HEK293 (cell line): Measurements from ENCODE around the gene ZFPM1.

ENCODE experiments used
- CTCF ChIA-PET: fragments of 350-600 bp; formaldehyde crosslinking; extraction: SDS; loops from one replicate; lab custom pipeline; 2021; ENCODE audit warnings: antibody characterized with exemption; lab: Yijun Ruan, JAX
- POLR2A ChIA-PET: fragments of 300-600 bp; formaldehyde crosslinking; extraction: SDS; loops from one replicate; lab custom pipeline; 2020; ENCODE audit warnings: antibody characterized with exemption, inconsistent platforms; lab: Yijun Ruan, JAX
- H3K27ac ChIP-seq: fragments of 200-500 bp; sonication (Bioruptor generic); 2 replicates; pipeline ENCODE4 v1.5.1; 2014; ENCODE audit warnings: low read depth, low read length, control low read depth, inconsistent platforms; ENCODE audit errors: extremely low read depth
- H3K36me3 ChIP-seq, 2 experiments: fragments of 200-500 bp in 1 of 2; sonication (Bioruptor generic) in 1 of 2; 1 replicate in 1 of 2; 2 replicates in 1 of 2; pipeline ENCODE4 v1.5.1; 2014 to 2017; ENCODE audit warnings: inconsistent platforms in 2 of 2, low read length in 2 of 2; ENCODE audit not compliant: control insufficient read depth in 2 of 2, insufficient read depth in 1 of 2
- H3K4me1 ChIP-seq: fragments of 200-500 bp; sonication (Bioruptor generic); 2 replicates; pipeline ENCODE4 v1.5.1; 2014; ENCODE audit warnings: mild to moderate bottlenecking, low read length, inconsistent platforms; ENCODE audit not compliant: control insufficient read depth, insufficient read depth
- H3K4me3 ChIP-seq: 2 replicates; pipeline ENCODE4 v1.5.1; 2011; ENCODE audit warnings: low read depth, mild to moderate bottlenecking, control low read depth, low read length, moderate library complexity
- H3K9me3 ChIP-seq: fragments of 200-500 bp; sonication (Bioruptor generic); 2 replicates; pipeline ENCODE4 v1.5.1; 2014; ENCODE audit warnings: low read depth, low read length, inconsistent platforms; ENCODE audit not compliant: control insufficient read depth, insufficient read depth
- GLIS2 ChIP-seq: fragments of 450-650 bp; formaldehyde crosslinking; IDR thresholded peaks from 2 replicates; pipeline ENCODE4 v1.5.1; 2016; ENCODE audit warnings: missing biosample characterization, missing genetic modification characterization
- KLF1 ChIP-seq: fragments of 450-650 bp; formaldehyde crosslinking; IDR thresholded peaks from 2 replicates; pipeline ENCODE4 v1.5.1; 2016; ENCODE audit warnings: missing biosample characterization, missing genetic modification characterization
- MEIS1 ChIP-seq: sonication (generic); formaldehyde crosslinking; IDR thresholded peaks from 2 replicates; pipeline ENCODE4 v1.8.1; 2022; ENCODE audit warnings: missing genetic modification reagents, mild to moderate bottlenecking, borderline replicate concordance
- ZBTB20 ChIP-seq: fragments of 450-650 bp; formaldehyde crosslinking; IDR thresholded peaks from 2 replicates; pipeline ENCODE4 v1.5.1; 2016; ENCODE audit warnings: missing biosample characterization, missing genetic modification characterization
- ZBTB21 ChIP-seq: fragments of 450-650 bp; formaldehyde crosslinking; IDR thresholded peaks from 2 replicates; pipeline ENCODE4 v1.5.1; 2017; ENCODE audit warnings: missing biosample characterization, missing genetic modification characterization
- ZNF121 ChIP-seq: fragments of 450-650 bp; formaldehyde crosslinking; IDR thresholded peaks from 2 replicates; pipeline ENCODE4 v1.5.1; 2016; ENCODE audit warnings: missing biosample characterization, missing genetic modification characterization
- ZNF133 ChIP-seq: fragments of 450-650 bp; formaldehyde crosslinking; IDR thresholded peaks from 2 replicates; pipeline ENCODE4 v1.5.1; 2016; ENCODE audit warnings: missing biosample characterization, missing genetic modification characterization
- ZNF157 ChIP-seq: fragments of 450-650 bp; formaldehyde crosslinking; IDR thresholded peaks from 2 replicates; pipeline ENCODE4 v1.5.1; 2016; ENCODE audit warnings: missing biosample characterization, missing genetic modification characterization
- ZNF23 ChIP-seq: fragments of 450-650 bp; formaldehyde crosslinking; IDR thresholded peaks from 2 replicates; pipeline ENCODE4 v1.5.1; 2016; ENCODE audit warnings: missing biosample characterization, missing genetic modification characterization, borderline replicate concordance
- ZNF24 ChIP-seq: fragments of 450-650 bp; formaldehyde crosslinking; IDR thresholded peaks from 2 replicates; pipeline ENCODE4 v1.5.1; 2016; ENCODE audit warnings: missing biosample characterization, missing genetic modification characterization
- ZNF248 ChIP-seq: fragments of 450-650 bp; formaldehyde crosslinking; IDR thresholded peaks from 2 replicates; pipeline ENCODE4 v1.5.1; 2017; ENCODE audit warnings: missing biosample characterization, missing genetic modification characterization
- ZNF266 ChIP-seq: fragments of 450-650 bp; formaldehyde crosslinking; IDR thresholded peaks from 2 replicates; pipeline ENCODE4 v1.5.1; 2016; ENCODE audit warnings: missing biosample characterization, missing genetic modification characterization, low read depth
- ZNF302 ChIP-seq: fragments of 450-650 bp; formaldehyde crosslinking; IDR thresholded peaks from 2 replicates; pipeline ENCODE4 v1.5.1; 2016; ENCODE audit warnings: missing biosample characterization, missing genetic modification characterization, low read depth
- ZNF350 ChIP-seq: fragments of 450-650 bp; formaldehyde crosslinking; IDR thresholded peaks from 2 replicates; pipeline ENCODE4 v1.5.0; 2017; ENCODE audit warnings: missing biosample characterization, mild to moderate bottlenecking, missing genetic modification characterization
- ZNF501 ChIP-seq: fragments of 450-650 bp; formaldehyde crosslinking; IDR thresholded peaks from 2 replicates; pipeline ENCODE4 v1.5.1; 2016; ENCODE audit warnings: missing biosample characterization, missing genetic modification characterization
- ZNF585B ChIP-seq: fragments of 450-650 bp; formaldehyde crosslinking; IDR thresholded peaks from 2 replicates; pipeline ENCODE4 v1.5.1; 2016; ENCODE audit warnings: missing biosample characterization, missing genetic modification characterization
- ZNF626 ChIP-seq: fragments of 450-650 bp; sonication (Bioruptor Pico); formaldehyde crosslinking; IDR thresholded peaks from 2 replicates; pipeline ENCODE4 v1.5.1; 2018; ENCODE audit warnings: missing biosample characterization, missing genetic modification characterization, inconsistent platforms
- ZNF654 ChIP-seq: fragments of 450-650 bp; formaldehyde crosslinking; IDR thresholded peaks from 2 replicates; pipeline ENCODE4 v1.5.1; 2016; ENCODE audit warnings: low read depth, missing biosample characterization, missing genetic modification characterization
- ZNF658 ChIP-seq: fragments of 450-650 bp; formaldehyde crosslinking; IDR thresholded peaks from 2 replicates; pipeline ENCODE4; 2016; ENCODE audit warnings: missing biosample characterization, missing genetic modification characterization
- ZNF677 ChIP-seq: fragments of 450-650 bp; IDR thresholded peaks from 2 replicates; pipeline ENCODE4 v1.5.0; 2018; ENCODE audit warnings: missing biosample characterization, mild to moderate bottlenecking, missing genetic modification characterization, moderate library complexity
- ZNF707 ChIP-seq: fragments of 450-650 bp; formaldehyde crosslinking; IDR thresholded peaks from 2 replicates; pipeline ENCODE4 v1.5.1; 2016; ENCODE audit warnings: missing biosample characterization, missing genetic modification characterization
- ZSCAN30 ChIP-seq: fragments of 450-650 bp; IDR thresholded peaks from 2 replicates; pipeline ENCODE4 v1.5.1; 2018; ENCODE audit warnings: missing biosample characterization, mild to moderate bottlenecking, missing genetic modification characterization, moderate library complexity
- TF ChIP-seq, protein P1 (sequence below): fragments of 450-650 bp; formaldehyde crosslinking; IDR thresholded peaks from 2 replicates; pipeline ENCODE4 v1.5.1; 2017; ENCODE audit warnings: missing biosample characterization, missing genetic modification characterization
- TF ChIP-seq, protein P2 (sequence below): fragments of 450-650 bp; formaldehyde crosslinking; IDR thresholded peaks from 2 replicates; pipeline ENCODE4 v1.5.1; 2017; ENCODE audit warnings: missing biosample characterization, missing genetic modification characterization
- TF ChIP-seq, protein P3 (sequence below): fragments of 450-650 bp; IDR thresholded peaks from 2 replicates; pipeline ENCODE4 v1.5.1; 2018; ENCODE audit warnings: missing biosample characterization, missing genetic modification characterization
- TF ChIP-seq, protein P4 (sequence below): fragments of 450-650 bp; formaldehyde crosslinking; IDR thresholded peaks from 2 replicates; pipeline ENCODE4 v1.5.1; 2016; ENCODE audit warnings: missing biosample characterization, missing genetic modification characterization

The ZFPM1 gene

DNA sequence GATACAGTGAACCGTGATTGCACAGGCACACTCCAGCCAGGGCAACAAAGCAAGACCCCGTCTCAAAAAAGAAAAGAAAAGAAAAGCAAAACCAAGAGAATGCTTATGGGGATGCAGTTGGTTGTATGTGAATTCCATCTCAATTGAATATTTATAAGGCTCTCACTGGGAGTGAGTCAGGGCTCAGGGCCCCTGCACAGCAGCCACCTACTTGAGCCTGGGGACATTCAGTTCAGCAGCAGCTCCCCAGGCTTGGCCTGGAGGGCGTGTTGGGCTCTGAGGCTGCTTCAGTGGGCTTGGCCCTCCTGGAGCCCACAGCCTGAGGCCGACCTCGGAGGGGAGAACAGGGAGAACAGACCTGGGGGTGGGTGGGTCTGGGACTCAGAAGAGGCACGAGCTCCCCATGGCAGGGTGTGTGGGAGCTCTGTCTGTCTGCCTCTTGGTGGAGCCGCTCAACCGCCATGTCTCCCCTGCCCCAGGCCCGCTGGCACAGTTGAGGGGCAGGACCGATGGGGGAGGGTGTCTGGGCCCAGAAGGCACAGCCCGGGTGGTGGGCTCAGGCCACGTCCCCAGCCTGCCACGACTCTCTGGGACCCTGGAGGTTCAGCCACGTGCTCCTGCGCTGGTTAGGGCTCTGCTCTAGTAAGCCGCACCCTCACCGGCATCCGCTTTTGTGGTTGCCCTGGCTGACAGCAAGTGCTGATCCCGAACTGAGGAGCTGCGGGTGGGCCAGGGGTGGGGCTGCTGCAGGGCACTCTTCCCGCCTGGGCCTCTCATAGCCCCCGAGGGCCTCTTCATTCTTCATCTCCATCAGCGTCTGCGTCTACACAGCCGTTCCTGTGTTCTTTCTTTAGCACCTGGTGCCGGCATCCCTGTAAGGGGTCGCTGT lies 24.8 kb downstream of the ZFPM1 start:
- ChIA-PET POLR2A (interaction anchor here (1.3 kb wide), 1 partner anchor 10 kb away, joined by 4 read pairs; no protein-coding TSS in a partner anchor), CTCF (no interaction called here)
- Histone ChIP-seq H3K9me3 (no peaks in the 10 kb centered on the region), H3K36me3 (no peaks in the 10 kb centered on the region), H3K4me1 (no peaks in the 10 kb centered on the region), H3K4me3 (no peak overlapping the region), H3K27ac (no peak overlapping the region)
- TF ChIP-seq ZNF501 (tag by site-specific recombination) (no peak), ZNF654 (tag by site-specific recombination) (no peak), ZNF121 (0 out of 2 replicates have a peak, but pooled peaks have one; percentile 59), KLF1 (tag by site-specific recombination) (0 out of 2 replicates have a peak, but pooled peaks have one; percentile 19), ZNF302 (tag by site-specific recombination) (no peak)
- TF ChIP-seq, protein P1, sequence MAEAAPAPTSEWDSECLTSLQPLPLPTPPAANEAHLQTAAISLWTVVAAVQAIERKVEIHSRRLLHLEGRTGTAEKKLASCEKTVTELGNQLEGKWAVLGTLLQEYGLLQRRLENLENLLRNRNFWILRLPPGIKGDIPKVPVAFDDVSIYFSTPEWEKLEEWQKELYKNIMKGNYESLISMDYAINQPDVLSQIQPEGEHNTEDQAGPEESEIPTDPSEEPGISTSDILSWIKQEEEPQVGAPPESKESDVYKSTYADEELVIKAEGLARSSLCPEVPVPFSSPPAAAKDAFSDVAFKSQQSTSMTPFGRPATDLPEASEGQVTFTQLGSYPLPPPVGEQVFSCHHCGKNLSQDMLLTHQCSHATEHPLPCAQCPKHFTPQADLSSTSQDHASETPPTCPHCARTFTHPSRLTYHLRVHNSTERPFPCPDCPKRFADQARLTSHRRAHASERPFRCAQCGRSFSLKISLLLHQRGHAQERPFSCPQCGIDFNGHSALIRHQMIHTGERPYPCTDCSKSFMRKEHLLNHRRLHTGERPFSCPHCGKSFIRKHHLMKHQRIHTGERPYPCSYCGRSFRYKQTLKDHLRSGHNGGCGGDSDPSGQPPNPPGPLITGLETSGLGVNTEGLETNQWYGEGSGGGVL (tag by site-specific recombination) = no peak

DNA sequence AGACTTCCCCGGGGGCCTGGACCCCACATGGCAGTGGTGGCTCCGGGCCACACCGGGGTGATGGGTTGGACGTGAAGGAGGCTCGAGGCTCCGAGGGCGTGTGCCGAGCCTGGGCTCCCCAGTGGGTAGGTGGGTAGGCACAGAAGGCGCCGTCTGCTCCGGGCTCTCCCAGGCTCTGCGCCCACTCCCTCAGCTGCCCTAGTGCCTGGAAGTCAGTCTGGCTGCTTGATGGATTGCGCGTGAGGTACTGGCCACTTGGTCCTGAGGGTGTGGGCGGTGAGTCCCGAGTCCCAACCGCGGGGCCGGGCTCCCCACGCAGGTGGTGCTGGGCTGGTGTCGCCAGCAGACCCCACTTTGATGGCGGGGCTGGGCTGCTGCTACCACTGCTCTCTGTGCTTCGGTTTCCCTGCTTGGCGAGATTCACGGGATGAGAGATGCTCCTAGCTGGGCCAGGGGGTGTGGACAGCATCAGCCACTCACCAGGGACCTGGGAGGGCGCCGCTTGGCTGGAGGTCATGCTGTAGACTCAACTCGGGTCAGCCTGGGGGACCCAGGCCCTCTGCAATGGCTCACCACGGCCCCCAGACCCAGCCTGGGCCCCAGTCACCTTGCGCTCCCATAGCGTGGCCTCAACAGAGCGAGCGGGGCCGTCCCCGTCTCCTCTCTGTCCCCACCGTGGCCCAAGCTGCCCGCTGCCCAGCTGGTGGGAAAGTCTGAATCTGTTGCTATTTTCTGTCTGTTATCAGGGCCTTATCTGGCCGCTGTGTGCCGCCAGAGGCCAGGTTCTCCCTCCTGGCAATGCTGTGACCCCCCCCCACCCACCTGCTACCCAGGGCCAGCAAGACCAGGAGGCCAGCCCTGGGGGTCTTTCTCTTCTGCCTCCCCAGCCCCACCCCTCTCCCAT lies 26.1 kb downstream of the ZFPM1 start:
- H3K4me1 ChIP-seq = no peaks in the 10 kb centered on the region
- H3K36me3 ChIP-seq = no peaks in the 10 kb centered on the region
- no peak overlapping the region for H3K4me3 ChIP-seq
- H3K9me3 ChIP-seq = no peaks in the 10 kb centered on the region
- ChIA-PET POLR2A (no interaction called here), CTCF (no interaction called here)
- H3K27ac ChIP-seq = no peak overlapping the region
- TF ChIP-seq ZNF350 (tag by site-specific recombination) = no peak
- TF ChIP-seq ZNF23 = no peak
- no peak for TF ChIP-seq ZNF658 (tag by site-specific recombination)
- TF ChIP-seq MEIS1 (CRISPR knock-in tag) = no peak
- no peak for TF ChIP-seq ZNF157 (tag by site-specific recombination)
- no peak for TF ChIP-seq ZNF24 (tag by site-specific recombination)
- TF ChIP-seq, protein P2, sequence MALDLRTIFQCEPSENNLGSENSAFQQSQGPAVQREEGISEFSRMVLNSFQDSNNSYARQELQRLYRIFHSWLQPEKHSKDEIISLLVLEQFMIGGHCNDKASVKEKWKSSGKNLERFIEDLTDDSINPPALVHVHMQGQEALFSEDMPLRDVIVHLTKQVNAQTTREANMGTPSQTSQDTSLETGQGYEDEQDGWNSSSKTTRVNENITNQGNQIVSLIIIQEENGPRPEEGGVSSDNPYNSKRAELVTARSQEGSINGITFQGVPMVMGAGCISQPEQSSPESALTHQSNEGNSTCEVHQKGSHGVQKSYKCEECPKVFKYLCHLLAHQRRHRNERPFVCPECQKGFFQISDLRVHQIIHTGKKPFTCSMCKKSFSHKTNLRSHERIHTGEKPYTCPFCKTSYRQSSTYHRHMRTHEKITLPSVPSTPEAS (tag by site-specific recombination) = no peak
- TF ChIP-seq ZNF585B = no peak
- no peak for TF ChIP-seq ZBTB20 (tag by site-specific recombination)
- no peak for TF ChIP-seq ZBTB21 (tag by site-specific recombination)
- no peak for TF ChIP-seq ZNF121
- no peak for TF ChIP-seq ZNF626 (tag by site-specific recombination)
- 0 out of 2 replicates have a peak, but pooled peaks have one; percentile 1 for TF ChIP-seq GLIS2
- no peak for TF ChIP-seq ZNF266 (tag by site-specific recombination)
- TF ChIP-seq ZNF677 (tag by site-specific recombination) = no peak
- TF ChIP-seq, protein P3, sequence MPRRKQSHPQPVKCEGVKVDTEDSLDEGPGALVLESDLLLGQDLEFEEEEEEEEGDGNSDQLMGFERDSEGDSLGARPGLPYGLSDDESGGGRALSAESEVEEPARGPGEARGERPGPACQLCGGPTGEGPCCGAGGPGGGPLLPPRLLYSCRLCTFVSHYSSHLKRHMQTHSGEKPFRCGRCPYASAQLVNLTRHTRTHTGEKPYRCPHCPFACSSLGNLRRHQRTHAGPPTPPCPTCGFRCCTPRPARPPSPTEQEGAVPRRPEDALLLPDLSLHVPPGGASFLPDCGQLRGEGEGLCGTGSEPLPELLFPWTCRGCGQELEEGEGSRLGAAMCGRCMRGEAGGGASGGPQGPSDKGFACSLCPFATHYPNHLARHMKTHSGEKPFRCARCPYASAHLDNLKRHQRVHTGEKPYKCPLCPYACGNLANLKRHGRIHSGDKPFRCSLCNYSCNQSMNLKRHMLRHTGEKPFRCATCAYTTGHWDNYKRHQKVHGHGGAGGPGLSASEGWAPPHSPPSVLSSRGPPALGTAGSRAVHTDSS = no peak
- TF ChIP-seq ZNF248 (tag by site-specific recombination) = no peak
- TF ChIP-seq, protein P4, sequence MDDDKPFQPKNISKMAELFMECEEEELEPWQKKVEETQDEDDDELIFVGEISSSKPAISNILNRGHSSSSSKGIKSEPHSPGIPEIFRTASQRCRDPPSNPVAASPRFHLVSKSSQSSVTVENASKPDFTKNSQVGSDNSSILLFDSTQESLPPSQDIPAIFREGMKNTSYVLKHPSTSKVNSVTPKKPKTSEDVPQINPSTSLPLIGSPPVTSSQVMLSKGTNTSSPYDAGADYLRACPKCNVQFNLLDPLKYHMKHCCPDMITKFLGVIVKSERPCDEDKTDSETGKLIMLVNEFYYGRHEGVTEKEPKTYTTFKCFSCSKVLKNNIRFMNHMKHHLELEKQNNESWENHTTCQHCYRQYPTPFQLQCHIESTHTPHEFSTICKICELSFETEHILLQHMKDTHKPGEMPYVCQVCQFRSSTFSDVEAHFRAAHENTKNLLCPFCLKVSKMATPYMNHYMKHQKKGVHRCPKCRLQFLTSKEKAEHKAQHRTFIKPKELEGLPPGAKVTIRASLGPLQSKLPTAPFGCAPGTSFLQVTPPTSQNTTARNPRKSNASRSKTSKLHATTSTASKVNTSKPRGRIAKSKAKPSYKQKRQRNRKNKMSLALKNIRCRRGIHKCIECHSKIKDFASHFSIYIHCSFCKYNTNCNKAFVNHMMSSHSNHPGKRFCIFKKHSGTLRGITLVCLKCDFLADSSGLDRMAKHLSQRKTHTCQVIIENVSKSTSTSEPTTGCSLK (tag by site-specific recombination) = no peak
- TF ChIP-seq ZNF707 (tag by site-specific recombination) = no peak
- no peak for TF ChIP-seq ZNF133 (tag by site-specific recombination)
- TF ChIP-seq ZSCAN30 (tag by site-specific recombination) = no peak
- no peak for TF ChIP-seq ZNF302 (tag by site-specific recombination)
